LNCAP (cell line): ENCODE data around the gene CREB5.

Experiments used
- TF ChIP-seq, protein P1 (sequence below): fragments of 450-650 bp; IDR thresholded peaks from 2 replicates; pipeline ENCODE4 v1.5.1; 2017; ENCODE audit warnings: mild to moderate bottlenecking

Gene CREB5

DNA sequence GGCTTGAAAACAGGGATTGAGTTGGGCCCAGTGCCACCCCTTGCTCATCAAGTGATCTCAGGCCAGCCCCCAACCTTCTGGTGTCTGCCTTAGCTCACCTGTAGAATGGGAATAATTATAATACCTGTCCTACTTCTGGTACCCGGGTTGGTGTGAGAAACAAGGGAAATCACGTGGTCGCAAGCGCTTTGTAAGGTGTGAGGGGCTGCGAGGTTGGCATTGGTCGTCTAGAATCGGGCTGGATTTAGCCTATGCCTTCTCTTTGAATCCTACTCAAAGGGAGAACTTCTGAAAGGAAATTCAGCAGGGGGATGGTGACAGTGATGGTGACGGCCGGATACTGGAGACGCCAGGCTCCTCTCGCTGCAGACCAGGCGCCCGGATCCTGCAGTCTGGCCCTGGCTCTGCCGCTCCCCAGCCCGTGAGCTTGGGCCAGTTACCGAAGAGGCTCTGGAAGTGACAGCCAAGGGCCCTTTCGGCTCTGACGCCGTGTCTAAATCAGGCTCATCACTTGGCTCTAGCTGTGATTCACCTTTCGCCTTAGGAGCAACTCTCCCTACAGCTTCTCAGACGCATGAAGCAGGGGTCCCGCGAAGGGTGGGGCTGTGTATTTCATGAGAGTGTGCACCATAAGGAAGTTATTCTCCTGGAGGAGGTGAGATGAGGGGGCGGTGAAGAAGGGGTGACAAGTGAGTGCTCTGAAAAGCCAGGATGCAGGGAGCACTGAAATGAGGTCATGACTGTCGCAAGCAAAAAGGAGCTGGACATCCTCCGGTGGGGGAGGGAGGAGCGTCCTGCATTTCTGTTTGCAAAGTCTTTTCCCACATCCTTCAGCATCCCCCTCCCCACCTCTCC is 4.0 kb upstream of the CREB5 start:
- TF ChIP-seq, protein P1, sequence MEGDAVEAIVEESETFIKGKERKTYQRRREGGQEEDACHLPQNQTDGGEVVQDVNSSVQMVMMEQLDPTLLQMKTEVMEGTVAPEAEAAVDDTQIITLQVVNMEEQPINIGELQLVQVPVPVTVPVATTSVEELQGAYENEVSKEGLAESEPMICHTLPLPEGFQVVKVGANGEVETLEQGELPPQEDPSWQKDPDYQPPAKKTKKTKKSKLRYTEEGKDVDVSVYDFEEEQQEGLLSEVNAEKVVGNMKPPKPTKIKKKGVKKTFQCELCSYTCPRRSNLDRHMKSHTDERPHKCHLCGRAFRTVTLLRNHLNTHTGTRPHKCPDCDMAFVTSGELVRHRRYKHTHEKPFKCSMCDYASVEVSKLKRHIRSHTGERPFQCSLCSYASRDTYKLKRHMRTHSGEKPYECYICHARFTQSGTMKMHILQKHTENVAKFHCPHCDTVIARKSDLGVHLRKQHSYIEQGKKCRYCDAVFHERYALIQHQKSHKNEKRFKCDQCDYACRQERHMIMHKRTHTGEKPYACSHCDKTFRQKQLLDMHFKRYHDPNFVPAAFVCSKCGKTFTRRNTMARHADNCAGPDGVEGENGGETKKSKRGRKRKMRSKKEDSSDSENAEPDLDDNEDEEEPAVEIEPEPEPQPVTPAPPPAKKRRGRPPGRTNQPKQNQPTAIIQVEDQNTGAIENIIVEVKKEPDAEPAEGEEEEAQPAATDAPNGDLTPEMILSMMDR = no peak

DNA sequence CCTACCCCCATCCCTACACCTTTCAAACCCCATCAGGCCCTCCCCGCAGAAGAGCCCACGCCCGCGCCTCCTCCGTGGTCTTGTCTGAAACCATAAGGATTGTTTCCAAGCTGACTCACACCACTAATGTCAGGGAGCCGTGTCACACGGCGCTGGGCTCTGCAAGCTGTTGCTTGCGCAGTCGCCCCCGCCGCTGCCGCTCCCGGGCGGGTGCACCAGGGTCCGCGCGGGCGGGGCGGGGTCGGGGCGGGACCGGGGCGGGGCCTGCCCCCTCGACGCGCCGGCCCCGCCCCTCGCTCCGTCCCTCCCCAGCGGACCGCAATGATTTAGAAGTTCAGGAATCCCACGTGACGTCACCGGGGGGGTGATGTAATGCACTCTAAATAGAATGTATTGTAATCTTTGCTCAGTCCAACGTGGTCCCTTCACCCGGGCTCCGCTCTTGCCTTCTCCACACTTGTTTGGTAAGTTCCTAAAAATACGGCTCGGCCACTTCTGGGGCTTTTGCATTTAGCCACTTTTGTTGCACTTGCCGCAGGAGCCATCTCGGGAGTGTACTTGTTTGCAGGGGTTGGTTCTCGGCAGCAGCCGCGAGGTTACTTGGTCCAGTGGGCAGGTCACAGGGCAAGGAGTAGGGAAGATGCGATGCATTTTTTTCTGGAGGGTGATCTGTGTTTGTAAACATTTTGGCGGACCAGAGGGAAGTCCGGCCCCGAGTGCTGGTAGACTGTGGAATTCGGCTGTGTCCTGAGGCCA is 3.2 kb upstream of the CREB5 start:
- TF ChIP-seq, protein P1 = no peak

DNA sequence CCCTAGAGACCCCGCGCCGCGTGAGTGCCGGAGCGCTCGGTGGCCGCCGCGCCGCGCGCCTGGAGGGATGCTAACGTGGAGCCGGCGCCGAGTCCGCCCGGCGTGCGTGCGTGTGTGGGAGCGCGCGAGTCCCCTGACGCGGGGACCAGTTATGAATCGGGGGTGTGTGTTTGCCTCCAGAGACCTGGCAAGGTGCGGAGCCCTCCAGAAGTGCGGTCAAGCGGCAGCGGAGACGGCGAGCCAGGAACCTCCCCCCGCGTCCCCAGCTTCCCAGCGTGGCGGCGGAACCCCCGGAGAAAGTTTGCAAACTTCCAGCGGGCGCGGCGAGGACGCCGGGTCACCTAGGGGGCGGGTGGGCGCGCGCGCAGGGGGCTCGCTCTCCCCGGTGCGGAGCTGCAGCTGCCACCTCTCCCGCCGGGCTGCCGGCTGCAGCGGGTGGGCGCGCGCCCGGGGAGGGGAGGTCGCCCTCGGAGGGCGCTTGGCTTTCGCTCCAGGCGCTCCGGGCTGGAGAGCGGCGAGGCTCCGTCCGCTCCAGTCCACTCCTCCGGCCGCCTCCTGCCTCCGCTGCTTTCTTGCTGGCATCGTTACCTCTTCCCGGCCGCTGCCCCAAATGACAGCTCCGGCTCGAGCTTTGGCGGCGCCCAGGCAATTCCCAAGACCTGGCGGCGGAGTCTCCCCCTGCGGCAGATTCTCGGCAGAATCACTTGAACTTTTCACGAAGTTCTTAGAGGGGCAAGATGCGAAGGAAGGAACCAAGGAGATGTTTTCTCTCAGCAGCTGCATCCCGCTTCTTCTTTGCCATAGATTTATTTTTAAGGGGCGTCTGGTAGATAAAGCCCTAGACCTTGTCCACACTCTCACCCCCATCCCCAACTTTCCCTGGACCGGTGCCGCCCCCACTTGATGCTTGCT is 2.3 kb upstream of the CREB5 start:
- TF ChIP-seq, protein P1 = no peak

GRCh38 chr7:28410628-28411531 is 1.4 kb upstream of the CREB5 start:
- TF ChIP-seq, protein P1 = no peak

DNA sequence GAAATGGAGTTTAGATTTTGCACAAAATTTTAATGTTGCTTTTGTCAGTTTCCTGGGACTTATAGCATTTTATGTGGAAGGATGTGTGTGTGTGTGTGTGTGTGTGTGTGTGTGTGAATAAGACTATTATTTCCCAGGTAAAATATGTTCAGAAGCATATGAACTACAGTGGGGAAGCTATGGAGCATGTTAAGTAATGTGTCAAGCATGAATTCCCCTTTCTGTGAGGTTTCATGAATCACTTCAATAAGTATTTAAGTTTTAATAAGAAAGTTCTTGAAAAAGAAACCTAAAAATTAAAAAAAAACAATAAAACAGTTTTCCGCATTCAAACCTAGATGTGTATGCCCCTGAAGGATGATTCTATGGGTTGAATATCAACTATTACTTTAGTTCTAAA is 693 bp downstream of the CREB5 start:
- TF ChIP-seq, protein P1 = no peak

DNA sequence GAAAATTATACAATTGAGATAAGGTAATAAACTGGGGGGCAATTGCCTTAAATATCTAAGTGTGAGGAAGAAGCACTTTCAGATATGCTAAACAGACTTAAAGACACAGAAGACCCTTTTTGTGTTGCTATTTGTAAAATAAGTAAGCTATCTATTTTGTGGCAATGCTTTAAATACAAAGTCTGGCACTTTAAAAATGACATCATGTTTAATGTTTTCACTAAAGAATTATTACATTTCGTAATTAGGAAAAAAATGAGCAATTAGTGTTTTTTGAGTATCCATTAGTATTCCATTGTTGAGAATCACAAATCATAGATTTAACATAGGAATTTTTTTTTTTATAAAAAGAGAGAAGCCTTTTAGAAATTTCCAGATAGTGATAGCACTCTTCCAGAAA is 2.1 kb downstream of the CREB5 start:
- TF ChIP-seq, protein P1 = no peak
